Hepatocyte (in vitro differentiated cells): ENCODE results near the gene BCAP31.

Experiments
- CTCF ChIP-seq: fragments of 200-600 bp; sonication (generic); IDR thresholded peaks from 2 replicates; pipeline ENCODE4 v1.5.1; 2016; ENCODE audit warnings: antibody characterized with exemption, mild to moderate bottlenecking; ENCODE audit not compliant: poor library complexity
- EZH2 ChIP-seq: fragments of 200-600 bp; sonication (generic); IDR thresholded peaks from 2 replicates; pipeline ENCODE4 v1.6.1; 2016; ENCODE audit warnings: antibody characterized with exemption, mild to moderate bottlenecking, borderline replicate concordance

GRCh38 chrX:153659268-153659667, 64.9 kb downstream of the BCAP31 start:
- TF ChIP-seq CTCF (no peak), EZH2 (no peak)
